ENCODE results near the gene SLC4A5.

- TF ChIP-seq POLR2A (IDR thresholded peaks at IDR 0.05; ENCODE audit: low read depth, low read length): no peak
- no peak for TF ChIP-seq TAF1 (IDR thresholded peaks at IDR 0.05; ENCODE audit: low read depth, low read length)
- TF ChIP-seq POLR2AphosphoS5 (IDR thresholded peaks at IDR 0.05; ENCODE audit: low read depth, low read length): peak; percentile 67
- no peak for TF ChIP-seq SPI1 (IDR thresholded peaks at IDR 0.05; ENCODE audit: low read depth, low read length)
- TF ChIP-seq POU2F2 (IDR thresholded peaks at IDR 0.05; ENCODE audit: low read depth, low read length): 0 out of 2 replicates have a peak, but pooled peaks have one; percentile 25
Observed at GRCh38 chr2:74206180-74206688, 137.0 kb downstream of the SLC4A5 start.
